AG09319 (cell line): Measurements from ENCODE around the gene DNAJC1.
"Not testable (repeated sequence)": the region's sequence is repeated elsewhere in the genome, so short reads cannot be mapped to it uniquely, and the experiment has no call there.

Experiments used
- DNase-seq: peaks from one replicate; pipeline ENCODE4 v3.0.0-alpha.2; 2010; ENCODE audit warnings: low read depth; ENCODE audit errors: extremely low read depth
- CTCF ChIP-seq: IDR thresholded peaks from 2 replicates; pipeline ENCODE4 v1.5.1; 2011; ENCODE audit warnings: low read depth, mild to moderate bottlenecking, inconsistent platforms, low read length, moderate library complexity

Gene DNAJC1

GRCh38 chr10:21888959-21889358 lies 114.6 kb downstream of the DNAJC1 start:
- no peak for TF ChIP-seq CTCF
- no peak for DNase-seq

- no peak for TF ChIP-seq CTCF
- DNase-seq = no peak
Observed at GRCh38 chr10:21885940-21886339, 117.6 kb downstream of the DNAJC1 start.

- DNase-seq = no peak
- TF ChIP-seq CTCF = no peak
Observed at GRCh38 chr10:21873198-21873597, 130.3 kb downstream of the DNAJC1 start.

GRCh38 chr10:21872771-21873170 lies 130.8 kb downstream of the DNAJC1 start:
- DNase-seq = not testable (repeated sequence)

GRCh38 chr10:21870849-21871248 lies 132.7 kb downstream of the DNAJC1 start:
- no peak for TF ChIP-seq CTCF
- DNase-seq = no peak

GRCh38 chr10:21869087-21869486 lies 134.4 kb downstream of the DNAJC1 start:
- not testable (repeated sequence) for DNase-seq

- no peak for TF ChIP-seq CTCF
- no peak for DNase-seq
Observed at GRCh38 chr10:21860718-21861117, 142.8 kb downstream of the DNAJC1 start.

- no peak for TF ChIP-seq CTCF
- DNase-seq = no peak
Observed at GRCh38 chr10:21858455-21858854, 145.1 kb downstream of the DNAJC1 start.

GRCh38 chr10:21849607-21850006 lies 153.9 kb downstream of the DNAJC1 start:
- DNase-seq = no peak
- no peak for TF ChIP-seq CTCF
